ENCODE measurements around the gene EIF4E2.
"Not testable (repeated sequence)": the region's sequence is repeated elsewhere in the genome, so short reads cannot be mapped to it uniquely, and the experiment has no call there.

The EIF4E2 gene

GRCh38 chr2:232521959-232522622 lies 28.4 kb upstream of the EIF4E2 start:
- DNase-seq (ENCODE audit: low read depth in 4 of 4, low spot score in 1 of 4) = peak; percentile 45 to 68 (median 54)

- no peak for DNase-seq (ENCODE audit: low read depth in 4 of 4, low spot score in 1 of 4)
Measured at GRCh38 chr2:232522623-232523401, 27.7 kb upstream of the EIF4E2 start.

GRCh38 chr2:232523402-232523681 lies 27.1 kb upstream of the EIF4E2 start:
- DNase-seq (ENCODE audit: low read depth in 4 of 4, low spot score in 1 of 4) = no peak

DNA sequence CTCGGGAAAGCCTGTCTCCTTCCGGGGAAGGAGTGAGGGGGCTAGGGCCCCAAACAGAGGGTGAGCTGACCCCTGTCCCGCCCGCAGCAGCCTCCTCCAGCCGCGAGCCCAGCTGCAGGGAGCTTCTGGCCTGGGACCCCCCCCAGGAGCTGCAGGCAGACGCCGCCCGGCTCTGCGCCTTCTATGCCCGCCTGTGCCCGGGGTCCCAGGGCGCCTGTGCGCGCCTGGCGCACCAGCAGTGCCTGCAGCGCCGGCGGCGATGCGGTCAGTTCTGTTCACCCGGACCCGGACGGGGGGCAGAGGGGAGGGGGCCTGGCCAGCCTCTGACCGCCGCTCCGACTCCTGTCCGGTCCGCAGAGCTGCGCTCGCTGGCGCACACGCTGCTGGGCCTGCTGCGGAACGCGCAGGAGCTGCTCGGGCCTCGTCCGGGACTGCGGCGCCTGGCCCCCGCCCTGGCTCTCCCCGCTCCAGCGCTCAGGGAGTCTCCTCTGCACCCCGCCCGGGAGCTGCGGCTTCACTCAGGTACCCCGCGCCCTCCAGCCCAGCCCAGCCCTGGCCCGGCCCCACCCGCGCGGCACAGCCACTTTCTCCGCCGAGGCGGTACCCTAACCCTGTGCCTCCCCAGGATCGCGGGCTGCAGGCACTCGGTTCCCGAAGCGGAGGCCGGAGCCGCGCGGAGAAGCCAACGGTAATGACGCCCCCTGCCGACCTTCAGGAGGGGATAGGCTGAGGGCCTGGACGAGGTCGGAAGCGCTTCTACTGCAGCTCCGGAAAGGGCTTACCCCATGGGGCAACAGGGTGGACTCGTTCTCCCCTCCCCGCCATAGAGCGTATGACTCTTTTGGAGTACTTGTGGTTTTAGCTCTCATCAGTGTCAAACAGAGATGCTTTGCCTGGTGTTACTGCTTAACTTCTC lies 26.5 kb upstream of the EIF4E2 start:
- peak in 2 of 4 experiments; percentile 26 to 27 for DNase-seq (ENCODE audit: low read depth in 4 of 4, low spot score in 1 of 4)

DNA sequence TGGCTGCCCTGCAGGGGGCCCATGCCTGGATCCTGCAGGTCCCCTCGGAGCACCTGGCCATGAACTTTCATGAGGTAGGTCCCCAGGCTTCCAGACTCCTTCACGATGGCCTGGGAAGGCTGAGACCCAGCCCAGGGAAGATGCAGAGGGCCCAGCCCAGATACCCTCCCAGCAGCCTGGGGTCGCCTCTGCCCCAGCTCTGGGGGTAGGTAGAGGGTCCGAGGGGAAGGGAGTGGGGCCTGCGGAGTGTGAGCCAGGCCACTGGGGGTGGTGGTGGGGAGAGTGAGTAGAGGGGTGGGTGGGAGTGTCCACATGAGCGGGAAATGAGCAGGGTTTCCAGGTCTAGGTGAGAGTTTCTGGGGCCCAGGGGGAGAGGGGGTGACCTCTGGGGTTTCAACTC lies 25.7 kb upstream of the EIF4E2 start:
- no peak for DNase-seq (ENCODE audit: low read depth in 4 of 4, low spot score in 1 of 4)

DNA sequence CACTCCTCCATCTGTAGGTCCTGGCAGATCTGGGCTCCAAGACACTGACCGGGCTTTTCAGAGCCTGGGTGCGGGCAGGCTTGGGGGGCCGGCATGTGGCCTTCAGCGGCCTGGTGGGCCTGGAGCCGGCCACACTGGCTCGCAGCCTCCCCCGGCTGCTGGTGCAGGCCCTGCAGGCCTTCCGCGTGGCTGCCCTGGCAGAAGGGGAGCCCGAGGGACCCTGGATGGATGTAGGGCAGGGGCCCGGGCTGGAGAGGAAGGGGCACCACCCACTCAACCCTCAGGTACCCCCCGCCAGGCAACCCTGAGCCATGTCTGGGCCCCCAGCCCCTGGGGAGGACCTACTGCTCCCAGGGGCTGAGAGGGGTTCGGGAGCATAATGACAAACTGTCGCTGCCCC lies 25.3 kb upstream of the EIF4E2 start:
- no peak for DNase-seq (ENCODE audit: low read depth in 4 of 4, low spot score in 1 of 4)

DNA sequence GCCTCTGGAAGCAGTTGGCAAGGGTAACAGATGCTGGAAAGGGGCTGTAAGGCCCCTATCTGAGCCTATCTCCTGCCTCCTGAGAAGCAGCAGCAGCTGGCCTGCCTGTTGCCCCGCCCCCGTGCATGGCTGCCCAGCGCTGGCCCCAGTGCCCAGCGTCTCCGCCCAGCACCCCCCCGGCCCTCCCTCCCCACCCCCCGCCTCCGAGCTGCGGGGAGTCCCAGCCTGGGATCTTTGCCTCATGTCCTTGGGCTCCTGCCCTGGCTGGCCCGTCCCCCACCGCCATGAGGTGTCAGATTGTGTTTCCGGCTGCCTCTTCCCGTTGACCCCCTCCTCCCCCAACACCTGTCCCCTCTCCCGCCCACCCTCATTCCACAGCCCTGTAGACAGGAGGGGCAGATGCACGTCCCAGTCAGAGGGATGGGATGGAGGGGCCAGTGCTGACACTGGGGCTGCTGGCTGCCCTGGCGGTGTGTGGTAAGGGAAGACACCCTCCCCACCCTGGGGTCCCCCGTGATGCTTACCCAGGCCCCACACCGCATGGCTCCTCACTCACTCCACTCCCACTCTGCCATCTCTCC lies 24.6 kb upstream of the EIF4E2 start, which contains the start of gene CHRND:
CHRND (plus strand) TSS at position 370 of the 581 bp plus-strand sequence; CDS start at position 426, 56 bp downstream.
- DNase-seq (ENCODE audit: low read depth in 4 of 4, low spot score in 1 of 4) = no peak

GRCh38 chr2:232526372-232526941 lies 24.0 kb upstream of the EIF4E2 start:
- DNase-seq (ENCODE audit: low read depth in 4 of 4, low spot score in 1 of 4) = no peak

- no peak for DNase-seq (ENCODE audit: low read depth in 4 of 4, low spot score in 1 of 4)
Measured at GRCh38 chr2:232527905-232528470, 22.5 kb upstream of the EIF4E2 start.

DNA sequence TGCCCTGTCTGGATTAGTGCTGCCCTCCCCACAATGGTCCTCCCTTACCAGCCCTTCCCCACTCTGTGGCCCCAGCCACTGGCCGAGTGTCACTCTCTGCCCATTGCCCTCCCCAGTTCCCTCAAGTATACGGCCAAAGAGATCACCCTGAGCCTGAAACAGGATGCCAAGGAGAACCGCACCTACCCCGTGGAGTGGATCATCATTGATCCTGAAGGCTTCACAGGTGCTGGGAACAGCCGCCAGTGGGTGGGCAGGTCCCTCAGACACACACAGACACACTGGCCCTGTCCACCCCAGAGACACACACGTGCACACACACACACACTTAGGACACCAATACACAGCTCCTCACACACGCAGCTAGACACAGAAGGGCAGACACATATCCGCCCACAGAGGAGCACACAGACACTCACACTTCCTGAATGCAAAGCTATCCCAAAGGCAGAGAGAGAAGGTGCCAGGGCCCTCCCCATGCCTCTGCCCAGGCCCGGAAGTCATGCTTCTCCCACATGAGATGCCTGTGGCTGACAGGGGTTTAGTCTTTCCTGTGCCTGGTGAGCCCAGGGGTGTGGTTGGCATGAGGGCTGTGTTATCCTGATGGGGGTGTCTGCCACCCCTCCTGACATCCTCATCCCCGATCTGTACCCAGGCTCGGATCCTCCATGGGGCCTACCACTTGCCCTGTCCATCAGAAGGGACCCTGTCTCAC lies 21.6 kb upstream of the EIF4E2 start:
- no peak for DNase-seq (ENCODE audit: low read depth in 4 of 4, low spot score in 1 of 4)

GRCh38 chr2:232529806-232530547 lies 20.5 kb upstream of the EIF4E2 start:
- DNase-seq (ENCODE audit: low read depth in 4 of 4, low spot score in 1 of 4) = no peak

DNA sequence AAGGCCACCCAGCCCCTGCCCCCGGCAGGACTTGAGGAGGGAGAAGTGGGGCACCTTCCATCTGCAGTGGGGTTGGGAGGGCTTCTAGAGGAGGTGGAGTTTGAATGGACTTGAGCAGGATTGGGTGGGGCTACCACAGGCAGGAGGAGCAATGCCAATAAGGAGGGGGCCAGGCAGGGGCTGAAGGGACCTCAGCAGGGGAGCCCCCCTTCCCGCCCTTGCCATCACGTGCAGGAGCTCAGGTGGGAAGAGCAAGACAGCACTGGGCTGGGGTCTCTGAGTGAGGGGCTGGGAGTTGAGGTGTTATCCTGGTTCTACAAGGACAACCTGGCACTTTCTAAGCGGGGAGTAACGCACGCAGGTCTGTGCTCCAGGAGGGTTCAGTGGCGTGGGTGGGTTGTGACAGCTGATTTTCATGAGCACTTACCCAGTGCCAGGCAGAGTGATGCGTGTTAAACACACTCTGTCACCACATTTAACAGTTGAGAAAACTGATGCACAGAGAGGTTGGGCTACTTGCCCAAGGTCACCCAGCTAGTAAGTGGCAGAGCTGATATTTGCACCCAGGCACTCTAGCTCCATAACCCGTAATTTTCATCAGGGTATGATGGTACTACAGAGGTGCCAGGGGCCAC lies 19.7 kb upstream of the EIF4E2 start:
- no peak for DNase-seq (ENCODE audit: low read depth in 4 of 4, low spot score in 1 of 4)

GRCh38 chr2:232532419-232532818 lies 18.1 kb upstream of the EIF4E2 start:
- DNase-seq (ENCODE audit: low read depth in 4 of 4, low spot score in 1 of 4) = no peak

- not testable (repeated sequence) for DNase-seq (ENCODE audit: low read depth in 4 of 4, low spot score in 1 of 4)
Measured at GRCh38 chr2:232532821-232533220, 17.7 kb upstream of the EIF4E2 start.

- DNase-seq (ENCODE audit: low read depth in 4 of 4, low spot score in 1 of 4) = no peak
Measured at GRCh38 chr2:232533944-232534710, 16.4 kb upstream of the EIF4E2 start.

- no peak for DNase-seq (ENCODE audit: low read depth in 4 of 4, low spot score in 1 of 4)
Measured at GRCh38 chr2:232534940-232535651, 15.4 kb upstream of the EIF4E2 start.

DNA sequence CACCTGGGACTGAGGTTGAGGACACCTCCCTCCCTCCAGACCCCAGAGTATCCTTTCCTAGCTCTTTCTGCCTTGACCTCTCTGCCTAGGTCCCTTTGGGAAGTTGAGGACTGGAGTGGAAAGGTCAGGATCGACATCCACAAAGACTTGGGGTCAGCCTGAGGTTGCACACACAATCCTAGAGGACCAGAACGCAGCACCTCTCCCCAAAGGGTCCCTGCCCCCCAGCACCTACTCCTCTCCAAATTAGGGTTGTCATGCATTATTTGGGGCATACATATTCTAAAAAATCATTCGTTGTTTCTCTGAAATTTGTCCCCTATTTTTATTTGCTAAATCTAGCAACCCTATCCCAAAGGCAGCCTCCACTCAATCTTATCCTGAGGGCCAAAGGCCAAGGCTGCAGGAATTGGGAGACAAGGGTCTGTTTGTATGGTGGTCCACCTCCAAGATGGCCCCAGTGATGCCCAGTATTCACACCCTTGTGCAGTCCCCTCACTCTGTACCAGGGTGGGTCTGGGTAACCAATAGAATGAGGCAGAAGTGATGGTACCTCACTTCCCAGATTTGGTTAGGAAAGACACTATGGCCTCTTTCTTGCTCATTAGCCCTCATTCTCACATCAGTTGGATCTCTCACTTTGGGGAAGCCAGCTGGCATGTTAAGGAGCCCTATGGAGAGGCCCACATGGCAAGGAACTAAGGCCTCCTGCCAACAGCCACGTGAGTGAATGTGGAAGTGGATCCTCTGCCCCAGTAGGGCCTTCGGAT lies 14.5 kb upstream of the EIF4E2 start:
- no peak for DNase-seq (ENCODE audit: low read depth in 4 of 4, low spot score in 1 of 4)

All from stimulated activated CD4-positive, alpha-beta T cell treated with anti-CD3 and anti-CD28 coated beads, Interleukin-1b, Interleukin-23, amount 100 ng/mL, for 24 hours (primary cell).